ENCODE measurements around the gene RASGEF1C.

The RASGEF1C gene

GRCh38 chr5:180118391-180118791 is 90.6 kb downstream of the RASGEF1C start:
- DNase-seq = no peak

GRCh38 chr5:180117000-180117725 is 91.8 kb downstream of the RASGEF1C start:
- no peak for DNase-seq

DNA sequence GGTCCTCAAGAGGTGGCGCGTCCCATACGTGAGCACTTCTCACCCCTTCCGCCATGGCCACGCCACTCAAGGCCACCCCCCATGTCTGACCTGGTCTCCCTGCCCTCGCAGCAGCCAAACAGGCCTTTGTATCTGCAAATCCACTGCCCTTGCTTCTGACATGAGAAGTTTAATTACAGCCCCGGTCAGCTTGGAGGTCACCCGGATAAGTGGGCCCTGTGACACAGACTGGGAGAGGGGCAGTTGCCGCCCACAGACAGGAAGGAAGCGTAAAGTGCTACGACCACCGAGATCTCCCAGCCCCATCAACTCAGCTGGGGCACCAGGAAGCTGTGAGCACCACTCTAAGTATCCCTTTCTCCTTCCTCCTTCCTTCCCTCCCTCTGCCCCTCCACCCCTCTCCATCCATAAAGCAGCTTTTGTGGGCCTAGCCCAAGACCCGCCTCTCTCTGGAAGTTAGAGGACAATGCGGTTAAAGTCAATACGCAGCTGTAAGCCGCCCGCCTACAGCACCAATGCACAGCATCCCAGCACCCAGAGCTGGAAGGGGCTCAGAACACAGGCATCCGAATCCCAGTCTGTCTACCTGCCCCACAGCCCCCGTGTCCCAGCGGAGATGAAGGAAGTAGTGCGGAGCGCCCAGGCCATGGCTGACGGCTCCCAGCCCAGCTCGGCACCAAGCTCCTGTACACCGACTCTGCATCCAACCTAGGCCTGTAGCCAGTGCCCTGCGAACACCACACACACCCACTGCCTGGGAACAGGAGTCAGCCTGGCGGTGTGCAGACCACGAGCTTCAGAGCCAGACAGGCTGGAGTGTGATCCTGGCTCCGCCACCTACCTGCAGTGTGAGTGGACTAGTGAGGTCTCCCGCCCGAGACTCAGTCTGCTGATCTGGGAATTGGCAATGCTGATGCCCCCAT is 92.7 kb downstream of the RASGEF1C start:
- no peak for DNase-seq

- DNase-seq = no peak
Observed at GRCh38 chr5:180115326-180116076, 93.5 kb downstream of the RASGEF1C start.

DNA sequence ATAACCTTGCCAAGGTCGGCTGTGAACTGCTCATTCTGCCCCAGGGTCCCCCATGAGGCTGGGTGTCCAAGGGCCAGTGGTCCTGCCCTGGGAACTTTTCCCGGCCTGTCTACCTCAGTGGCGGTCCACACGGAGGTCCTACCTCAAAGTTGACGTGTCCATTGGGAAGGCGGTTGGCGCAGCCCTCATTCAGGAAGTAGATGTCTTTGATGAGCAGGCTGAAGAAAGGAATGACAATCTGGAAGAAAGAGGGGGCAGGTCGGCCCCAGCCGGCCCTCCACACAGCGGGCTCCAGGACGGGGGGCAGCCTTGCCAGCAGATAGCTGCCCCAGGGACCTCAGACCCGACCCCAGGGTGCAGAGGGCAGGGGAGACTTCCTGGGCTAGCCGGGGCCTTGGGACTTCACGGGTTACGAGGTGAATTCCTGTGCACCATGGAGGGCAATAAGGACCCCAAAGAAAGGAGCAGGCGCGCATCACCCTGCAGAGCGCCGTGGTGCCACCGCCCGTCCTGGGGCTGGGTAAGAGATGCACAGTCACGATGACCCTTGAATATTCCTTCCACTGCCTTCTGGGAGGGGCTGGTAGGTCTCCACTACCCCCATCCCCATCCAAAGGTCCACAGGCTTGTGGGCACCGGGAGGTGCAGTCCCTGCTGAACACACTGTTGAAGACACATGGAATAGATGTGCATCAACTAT is 94.6 kb downstream of the RASGEF1C start:
- DNase-seq = no peak

GRCh38 chr5:180113660-180114303 is 95.2 kb downstream of the RASGEF1C start:
- no peak for DNase-seq

- no peak for DNase-seq
Observed at GRCh38 chr5:180112181-180112861, 96.7 kb downstream of the RASGEF1C start.

DNA sequence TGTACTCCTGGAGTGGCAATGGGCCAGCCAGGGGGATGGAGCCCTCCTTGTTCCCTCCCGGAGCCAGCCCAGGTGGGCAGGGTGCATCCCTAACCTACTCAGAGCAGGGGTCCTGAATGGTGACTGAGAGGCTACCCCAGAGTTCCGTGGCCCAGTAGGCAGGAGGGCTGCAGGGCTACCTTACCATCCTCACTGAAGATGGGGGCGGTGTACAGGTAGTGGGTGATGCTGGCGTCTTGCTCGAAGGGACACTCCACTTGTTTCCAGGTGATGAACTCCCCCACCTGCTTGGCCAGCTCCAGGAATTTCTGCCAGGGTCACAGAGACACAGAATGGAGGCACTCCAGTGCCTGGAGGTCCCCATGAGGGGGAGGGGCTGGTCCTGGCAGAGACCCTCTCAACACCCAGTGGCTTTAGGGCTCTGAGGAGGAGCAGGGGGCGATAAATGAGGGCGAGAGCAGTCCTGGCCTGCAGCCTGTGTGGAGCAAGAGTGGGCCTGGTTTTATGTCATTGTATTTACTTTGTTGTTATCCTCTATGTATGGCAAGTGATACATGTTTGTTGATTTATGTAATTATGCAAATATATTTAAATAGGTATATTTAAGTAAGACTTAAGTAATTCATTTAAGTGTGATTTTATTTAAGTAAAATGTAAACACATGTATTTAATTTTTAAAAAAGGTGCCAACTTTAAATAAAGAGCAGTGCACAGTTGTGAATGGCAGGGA is 97.6 kb downstream of the RASGEF1C start:
- DNase-seq = no peak

- DNase-seq = no peak
Observed at GRCh38 chr5:180109920-180110319, 99.1 kb downstream of the RASGEF1C start.

GRCh38 chr5:180107005-180107404 is 102.0 kb downstream of the RASGEF1C start:
- no peak for DNase-seq

- DNase-seq = no peak
Observed at GRCh38 chr5:180105827-180106312, 103.1 kb downstream of the RASGEF1C start.

DNA sequence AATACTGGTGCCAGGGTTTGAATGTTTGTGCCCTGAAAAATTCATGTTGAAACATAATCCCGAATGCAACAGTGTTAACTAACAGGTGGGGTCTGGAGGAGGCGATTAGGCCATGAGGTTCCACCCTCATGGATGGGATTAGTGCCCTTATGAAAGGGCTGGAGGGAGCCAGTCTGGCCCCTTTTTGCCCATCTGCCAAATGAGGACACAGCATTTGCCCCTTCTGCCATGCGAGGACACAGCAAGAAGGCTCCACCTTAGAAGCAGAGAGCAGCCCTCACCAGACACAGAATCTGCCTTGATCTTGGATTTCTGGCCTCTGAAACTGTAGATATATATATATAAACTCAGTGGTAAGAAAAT is 104.9 kb downstream of the RASGEF1C start:
- no peak for DNase-seq

DNA sequence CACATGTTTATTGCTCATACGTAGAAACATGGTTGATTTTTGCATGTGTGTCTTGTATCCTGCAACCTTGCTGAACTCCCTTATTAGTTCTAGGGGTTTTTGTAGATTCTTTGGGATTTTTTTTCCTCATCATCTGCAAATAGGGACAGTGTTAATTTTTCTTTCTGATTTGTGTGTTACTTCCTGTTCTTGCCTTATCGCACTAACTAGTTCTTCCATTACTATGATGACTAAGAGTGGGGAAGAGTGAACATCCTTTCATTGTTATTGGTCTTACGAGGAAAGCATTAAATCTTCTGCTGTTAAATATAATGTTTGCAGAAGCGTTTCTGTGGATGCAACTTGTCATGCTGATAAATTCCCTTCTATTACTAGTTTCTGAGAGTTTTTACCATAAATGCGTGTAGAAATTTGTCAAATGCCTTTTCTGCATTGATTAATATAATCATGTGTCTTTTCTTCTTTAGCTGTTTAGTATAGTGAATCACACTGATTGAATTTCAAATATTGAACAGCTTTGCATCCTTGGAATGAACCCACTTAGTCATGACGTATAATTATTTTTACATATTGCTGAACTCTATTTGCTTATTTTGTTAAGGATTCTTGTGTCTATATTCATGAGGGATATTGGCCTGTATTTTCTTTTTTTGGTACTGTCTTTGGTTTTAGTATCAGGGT is 105.4 kb downstream of the RASGEF1C start:
- DNase-seq = no peak

- DNase-seq = no peak
Observed at GRCh38 chr5:180102636-180103035, 106.4 kb downstream of the RASGEF1C start.

- no peak for DNase-seq
Observed at GRCh38 chr5:180101451-180102105, 107.4 kb downstream of the RASGEF1C start.

DNA sequence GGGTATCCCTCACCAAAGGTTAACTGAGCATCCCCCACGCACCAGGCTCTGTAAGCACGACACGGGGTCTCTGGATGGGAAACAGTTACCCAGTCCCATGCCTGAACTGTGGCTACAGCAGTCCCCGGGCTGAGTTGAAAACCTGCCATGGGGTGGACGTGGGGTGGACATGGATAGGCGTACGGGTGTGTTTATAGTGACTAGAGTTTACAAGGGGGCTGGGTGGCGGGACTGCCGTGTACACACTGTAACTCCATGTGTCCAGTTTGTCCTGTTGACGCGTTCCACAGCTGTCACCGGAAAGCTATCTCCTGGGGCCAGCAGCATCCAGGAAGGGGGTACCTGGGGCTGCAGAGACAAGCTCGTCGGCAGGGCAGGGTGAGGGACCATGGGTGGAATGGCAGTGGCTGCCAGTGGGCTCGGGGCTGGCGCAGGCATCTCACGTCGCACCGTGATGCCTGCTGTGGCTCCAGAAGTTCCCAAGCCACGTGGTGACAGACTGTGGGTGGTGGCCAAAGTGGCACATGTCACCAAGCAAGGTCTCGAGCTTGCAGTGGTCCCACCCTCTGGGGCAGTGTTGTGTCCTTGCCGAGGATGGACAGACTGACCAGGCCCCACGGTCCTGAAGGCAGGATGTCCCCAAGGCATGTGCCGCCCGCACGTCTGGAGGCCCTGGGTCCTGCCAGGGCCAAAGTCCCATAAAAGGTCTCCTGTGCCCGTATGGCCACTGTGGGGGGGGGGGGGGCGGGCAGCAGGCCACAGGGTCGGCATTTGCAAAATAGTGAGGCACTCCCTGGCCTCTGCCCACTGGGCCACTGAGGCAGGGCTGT is 108.2 kb downstream of the RASGEF1C start:
- no peak for DNase-seq

DNA sequence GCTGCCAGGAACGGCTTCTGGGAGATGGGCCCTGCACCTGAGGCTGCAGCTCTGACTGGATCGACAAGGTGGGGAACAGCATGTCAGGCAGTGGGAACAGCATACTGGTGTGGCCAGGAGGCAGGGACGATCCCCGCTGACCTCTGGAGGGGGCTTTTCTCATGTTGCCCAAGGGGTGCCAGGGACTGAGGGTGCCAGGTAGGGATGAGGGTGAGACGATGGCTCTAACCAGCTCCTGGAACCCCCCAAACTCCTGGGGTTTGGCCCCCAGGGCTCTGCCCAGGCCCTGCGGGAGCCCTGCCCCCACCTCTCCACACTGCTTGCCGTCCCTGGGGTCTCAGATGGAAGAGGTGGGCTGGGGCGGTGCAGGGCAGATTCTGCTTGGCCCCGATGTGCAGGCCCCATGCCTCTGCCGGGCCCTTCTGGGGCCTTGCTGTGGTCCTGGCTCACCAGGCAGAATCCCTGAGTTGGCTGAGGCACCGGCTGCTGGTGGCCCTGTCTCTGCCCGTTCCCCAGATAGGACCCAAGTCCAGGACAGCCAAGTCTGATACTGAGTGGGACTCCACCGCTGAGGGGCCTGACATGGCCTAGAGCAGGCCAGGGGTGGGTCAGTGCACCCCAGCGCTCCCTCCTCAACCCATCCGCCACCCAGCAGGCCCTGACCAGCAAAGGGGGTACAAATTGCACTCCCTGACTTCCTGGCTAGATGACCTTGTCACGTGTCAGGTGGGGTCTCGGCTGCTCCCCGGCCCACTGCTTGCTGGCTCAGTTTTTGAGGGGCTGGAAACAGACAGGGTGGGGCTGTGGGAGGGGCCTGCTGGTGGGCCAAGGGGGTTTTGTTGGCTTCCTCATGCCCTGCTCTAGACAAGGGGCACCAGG is 109.0 kb downstream of the RASGEF1C start:
- no peak for DNase-seq

All from stimulated activated naive CD4-positive, alpha-beta T cell (primary cell).